Smooth muscle cell of trachea (primary cell): ENCODE data around the gene BAZ1A. TPM values are rescaled to one million over a fixed set of nuclear protein-coding genes. Genes with fewer than 3 reads are reported as not detected.

ENCODE experiments used
- total RNA-seq: library from RNA; depleted of rRNA; stranded (reverse); fragments of >200 nt; gene quantifications from 2 replicates; pipeline ENCODE4 v1.2.1, GENCODE V29; 2014

The BAZ1A gene
- 18.9 and 23.7 TPM in 2 replicates for total RNA-seq

GRCh38 chr14:34875031-34875922 is at the start of gene BAZ1A:
TSS of gene BAZ1A (minus strand) at chr14:34875360. CDS start at chr14:34874604, 756 bp downstream.

GRCh38 chr14:34714320-34715126 is 160.6 kb downstream of the BAZ1A start, which contains the start of gene CFL2:
TSS of gene CFL2 (minus strand) at chr14:34714593. CDS start at chr14:34714540, 53 bp downstream.

Other genes starting within 250 kb of the BAZ1A start
- 136 and 211 TPM in 2 replicates for gene SNX6, start 245.2 kb downstream of the BAZ1A start, total RNA-seq
- gene CFL2, start 160.8 kb downstream of the BAZ1A start, total RNA-seq, result 104 and 154 TPM in 2 replicates
- gene SRP54, start 107.6 kb upstream of the BAZ1A start, total RNA-seq, result 71.3 and 110 TPM in 2 replicates
- gene FAM177A1, start 170.9 kb upstream of the BAZ1A start, total RNA-seq, result 28.1 and 44.9 TPM in 2 replicates
- gene PPP2R3C, start 246.6 kb upstream of the BAZ1A start, total RNA-seq, result 34.6 and 46.8 TPM in 2 replicates
- gene PRORP, start 247.2 kb upstream of the BAZ1A start, total RNA-seq, result 16.0 and 38.8 TPM in 2 replicates